Retinal pigment epithelial cell (primary cell): ENCODE measurements around the gene GPER1.

Experiments
- DNase-seq: peaks from one replicate; pipeline ENCODE4 v3.0.0-alpha.2; 2010; ENCODE audit warnings: low read depth
- H3K4me3 ChIP-seq: 2 replicates; pipeline ENCODE4 v1.5.1; 2011; ENCODE audit warnings: mild to moderate bottlenecking, low read length, control low read depth, moderate library complexity
- CTCF ChIP-seq: conservative IDR thresholded peaks from 2 replicates; pipeline ENCODE4 v1.5.1; 2011; ENCODE audit warnings: low read depth, low read length, control low read depth, inconsistent platforms

GPER1 gene

GRCh38 chr7:1054861-1055450 is 33.0 kb upstream of the GPER1 start:
- H3K4me3 ChIP-seq: no peak overlapping the region
- no peak for DNase-seq
- TF ChIP-seq CTCF: no peak

- H3K4me3 ChIP-seq: no peak overlapping the region
- no peak for DNase-seq
- TF ChIP-seq CTCF: no peak
These were observed 32.4 kb upstream of the GPER1 start for GRCh38 chr7:1055491-1055955.

GRCh38 chr7:1055956-1056784 is 31.7 kb upstream of the GPER1 start:
- H3K4me3 ChIP-seq: no peak overlapping the region
- DNase-seq: no peak

GRCh38 chr7:1056785-1057410 is 31.0 kb upstream of the GPER1 start:
- no peak overlapping the region for H3K4me3 ChIP-seq
- TF ChIP-seq CTCF: no peak
- no peak for DNase-seq

More at GRCh38 chr7:1055956-1056784, 31.7 kb upstream of the GPER1 start:
- no peak for TF ChIP-seq CTCF

GRCh38 chr7:1057416-1058291 is 30.3 kb upstream of the GPER1 start:
- no peak for DNase-seq
- no peak overlapping the region for H3K4me3 ChIP-seq
- TF ChIP-seq CTCF: no peak

GRCh38 chr7:1058311-1058710 is 29.6 kb upstream of the GPER1 start:
- DNase-seq: no peak
- H3K4me3 ChIP-seq: no peak overlapping the region
- no peak for TF ChIP-seq CTCF
